GM12878 (cell line): Measurements from ENCODE around the gene RETREG3. TPM values are rescaled to one million over a fixed set of nuclear protein-coding genes. Genes with fewer than 3 reads are reported as not detected.

ENCODE experiments used
- CBFB ChIP-seq: IDR thresholded peaks from 2 replicates; pipeline ENCODE4 v1.6.1; 2016; ENCODE audit warnings: antibody characterized with exemption, low read depth
- CREB1 ChIP-seq: IDR thresholded peaks from 2 replicates; pipeline ENCODE4 v1.6.1; 2012; ENCODE audit warnings: low read depth, mild to moderate bottlenecking, inconsistent platforms
- GABPA ChIP-seq: IDR thresholded peaks from 2 replicates; pipeline ENCODE4 v1.6.1; 2014; ENCODE audit warnings: antibody characterized with exemption, low read depth, mild to moderate bottlenecking, inconsistent platforms
- GATAD2B ChIP-seq: fragments of 450-650 bp; conservative IDR thresholded peaks from 2 replicates; pipeline ENCODE4 v1.6.1; 2017; ENCODE audit warnings: low read depth, mild to moderate bottlenecking, moderate library complexity
- HDAC6 ChIP-seq: fragments of 200-600 bp; sonication (generic); IDR thresholded peaks from one replicate; pipeline ENCODE4 v1.8.0; 2017; ENCODE audit warnings: antibody characterized with exemption; ENCODE audit not compliant: unreplicated experiment
- HDGF ChIP-seq: fragments of 450-650 bp; IDR thresholded peaks from 2 replicates; pipeline ENCODE4 v1.6.1; 2016; ENCODE audit warnings: antibody characterized with exemption
- JUNB ChIP-seq: IDR thresholded peaks from 2 replicates; pipeline ENCODE4 v1.6.1; 2016; ENCODE audit warnings: antibody characterized with exemption, mild to moderate bottlenecking
- KDM1A ChIP-seq: fragments of 200-600 bp; sonication (generic); IDR thresholded peaks from 2 replicates; pipeline ENCODE4 v1.6.1; 2016; ENCODE audit warnings: borderline replicate concordance
- NFYA ChIP-seq: IDR thresholded peaks from 2 replicates; pipeline ENCODE4 v1.6.1; 2011; ENCODE audit warnings: low read depth, mild to moderate bottlenecking, low read length, improper control_type of control experiment, borderline replicate concordance
- PML ChIP-seq: IDR thresholded peaks from 2 replicates; pipeline ENCODE4 v1.6.1; 2012; ENCODE audit warnings: low read length, inconsistent platforms
- POLR2A ChIP-seq: IDR thresholded peaks from 2 replicates; pipeline ENCODE4 v1.6.1; 2011; ENCODE audit warnings: low read depth, mild to moderate bottlenecking, low read length
- RCOR1 ChIP-seq: conservative IDR thresholded peaks from 2 replicates; pipeline ENCODE4 v1.6.1; 2012; ENCODE audit warnings: low read depth, low read length, improper control_type of control experiment
- SMC3 ChIP-seq: IDR thresholded peaks from 2 replicates; pipeline ENCODE4 v1.6.1; 2011; ENCODE audit warnings: low read length, improper control_type of control experiment, borderline replicate concordance
- TCF3 ChIP-seq: IDR thresholded peaks from 2 replicates; pipeline ENCODE4 v1.6.1; 2012; ENCODE audit warnings: low read depth, mild to moderate bottlenecking, low read length, borderline replicate concordance; ENCODE audit not compliant: insufficient read depth
- TCF7 ChIP-seq: IDR thresholded peaks from 2 replicates; pipeline ENCODE4 v1.6.1; 2014; ENCODE audit warnings: antibody characterized with exemption, borderline replicate concordance
- WRNIP1 ChIP-seq: IDR thresholded peaks from 2 replicates; pipeline ENCODE4 v1.6.1; 2011; ENCODE audit warnings: low read depth, low read length, improper control_type of control experiment, borderline replicate concordance
- ZNF274 ChIP-seq: IDR thresholded peaks from one replicate; pipeline ENCODE4 v1.8.0; 2011; ENCODE audit not compliant: insufficient read length, insufficient read depth
- ZNF687 ChIP-seq: fragments of 450-650 bp; IDR thresholded peaks from 2 replicates; pipeline ENCODE4 v1.6.1; 2017; ENCODE audit warnings: mild to moderate bottlenecking, moderate library complexity
- polyA plus RNA-seq, 11 experiments: library from polyadenylated mRNA; depleted of rRNA in 4 of 11; unstranded in 6 of 11; stranded (reverse) in 5 of 11; fragments of >200 nt; fragmentation: Nextera tagmentation in 4 of 11; fragmentation: Illumina TruSeq in 1 of 11; extraction: Ambion mirVana in 4 of 11; extraction: Trizol in 1 of 11; gene quantifications; 1 replicate in 1 of 11; 2 replicates in 10 of 11; pipeline versions ENCODE4 v1.2.1 to v1.2.3, GENCODE V29; 2011 to 2016; ENCODE audit warnings: inconsistent platforms in 2 of 11, missing spikeins in 2 of 11, low read depth in 1 of 11
- total RNA-seq, 4 experiments: library from RNA; depleted of rRNA in 3 of 4; stranded (reverse); fragments of >200 nt in 3 of 4; fragmentation: Illumina TruSeq in 1 of 4; extraction: Trizol in 1 of 4; gene quantifications; 2 replicates each; pipeline versions ENCODE4 v1.2.1 to v1.2.3, GENCODE V29; 2013 to 2021
- TF ChIP-seq, protein P1 (sequence below): fragments of 450-650 bp; IDR thresholded peaks from 2 replicates; pipeline ENCODE4 v1.6.1; 2018; ENCODE audit warnings: borderline replicate concordance, mild to moderate bottlenecking; ENCODE audit not compliant: partially characterized antibody
- TF ChIP-seq, protein P2 (sequence below): fragments of 450-650 bp; IDR thresholded peaks from 2 replicates; pipeline ENCODE4 v1.6.1; 2014; ENCODE audit warnings: mild to moderate bottlenecking

Gene RETREG3
- total and polyA plus RNA-seq, 10 of the 15 experiments (the other 5 are each of a cell fraction or from before 2014, with no cell fraction given), result 7.0 to 50.6 (median 27.3) TPM

DNA sequence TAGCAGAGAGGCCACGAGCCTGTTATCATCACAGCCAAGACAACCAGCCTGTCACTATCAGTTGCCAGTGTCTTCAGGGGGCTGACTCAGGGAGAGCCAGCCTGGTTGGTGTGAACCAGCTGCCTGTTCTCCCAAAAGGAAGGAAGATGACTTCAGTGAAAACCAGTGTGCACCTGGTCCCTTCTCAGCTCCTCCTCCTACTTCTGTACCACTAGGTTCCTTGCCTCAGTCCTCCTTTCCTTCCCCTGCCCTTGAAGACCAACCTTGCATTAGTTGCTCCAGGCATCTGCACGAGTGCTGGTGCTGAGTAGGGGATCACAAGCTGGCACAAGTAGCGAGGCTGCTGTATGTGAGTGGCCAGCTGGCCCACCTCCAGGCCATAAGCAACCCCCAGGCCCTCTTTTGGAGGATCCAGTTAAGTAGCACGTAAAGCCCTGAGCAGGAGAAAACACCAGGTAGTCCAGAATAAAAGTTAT is 8.8 kb upstream of the RETREG3 start (continued):
- TF ChIP-seq GATAD2B, result no peak
- TF ChIP-seq HDAC6, result no peak
- TF ChIP-seq TCF7, result no peak
- TF ChIP-seq, protein P1, sequence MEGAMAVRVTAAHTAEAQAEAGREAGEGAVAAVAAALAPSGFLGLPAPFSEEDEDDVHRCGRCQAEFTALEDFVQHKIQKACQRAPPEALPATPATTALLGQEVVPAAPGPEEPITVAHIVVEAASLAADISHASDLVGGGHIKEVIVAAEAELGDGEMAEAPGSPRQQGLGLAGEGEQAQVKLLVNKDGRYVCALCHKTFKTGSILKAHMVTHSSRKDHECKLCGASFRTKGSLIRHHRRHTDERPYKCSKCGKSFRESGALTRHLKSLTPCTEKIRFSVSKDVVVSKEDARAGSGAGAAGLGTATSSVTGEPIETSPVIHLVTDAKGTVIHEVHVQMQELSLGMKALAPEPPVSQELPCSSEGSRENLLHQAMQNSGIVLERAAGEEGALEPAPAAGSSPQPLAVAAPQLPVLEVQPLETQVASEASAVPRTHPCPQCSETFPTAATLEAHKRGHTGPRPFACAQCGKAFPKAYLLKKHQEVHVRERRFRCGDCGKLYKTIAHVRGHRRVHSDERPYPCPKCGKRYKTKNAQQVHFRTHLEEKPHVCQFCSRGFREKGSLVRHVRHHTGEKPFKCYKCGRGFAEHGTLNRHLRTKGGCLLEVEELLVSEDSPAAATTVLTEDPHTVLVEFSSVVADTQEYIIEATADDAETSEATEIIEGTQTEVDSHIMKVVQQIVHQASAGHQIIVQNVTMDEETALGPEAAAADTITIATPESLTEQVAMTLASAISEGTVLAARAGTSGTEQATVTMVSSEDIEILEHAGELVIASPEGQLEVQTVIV, result no peak
- TF ChIP-seq PML, result no peak
- TF ChIP-seq CBFB, result no peak
- TF ChIP-seq SMC3, result no peak
- TF ChIP-seq GABPA, result no peak
- TF ChIP-seq, protein P2, sequence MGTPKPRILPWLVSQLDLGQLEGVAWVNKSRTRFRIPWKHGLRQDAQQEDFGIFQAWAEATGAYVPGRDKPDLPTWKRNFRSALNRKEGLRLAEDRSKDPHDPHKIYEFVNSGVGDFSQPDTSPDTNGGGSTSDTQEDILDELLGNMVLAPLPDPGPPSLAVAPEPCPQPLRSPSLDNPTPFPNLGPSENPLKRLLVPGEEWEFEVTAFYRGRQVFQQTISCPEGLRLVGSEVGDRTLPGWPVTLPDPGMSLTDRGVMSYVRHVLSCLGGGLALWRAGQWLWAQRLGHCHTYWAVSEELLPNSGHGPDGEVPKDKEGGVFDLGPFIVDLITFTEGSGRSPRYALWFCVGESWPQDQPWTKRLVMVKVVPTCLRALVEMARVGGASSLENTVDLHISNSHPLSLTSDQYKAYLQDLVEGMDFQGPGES, result no peak
- no peak for TF ChIP-seq KDM1A
- TF ChIP-seq JUNB, result no peak
- TF ChIP-seq HDGF, result no peak
- peak; percentile 62 for TF ChIP-seq POLR2A
- no peak for TF ChIP-seq CREB1
- no peak for TF ChIP-seq WRNIP1
- no peak for TF ChIP-seq RCOR1
- TF ChIP-seq TCF3, result 0 out of 2 replicates have a peak, but pooled peaks have one; percentile 59
- no peak for TF ChIP-seq ZNF274
- TF ChIP-seq NFYA, result no peak
- 0 out of 2 replicates have a peak, but pooled peaks have one; percentile 27 for TF ChIP-seq ZNF687
- TF ChIP-seq, all 136 proteins: peak for 5
